Activated T-helper 2 cell treated with anti-CD3 and anti-CD28 coated beads, Interferon-gamma antibody, Interleukin-2, Interleukin-4, amounts not matched to agents 10 μg/mL and 5 μg/mL and 100 μg/mL, durations not matched to agents 14 hours and 24 hours and 36 hours (primary cell): ENCODE results near the gene SPDYE1. TPM values are rescaled to one million over a fixed set of nuclear protein-coding genes. Genes with fewer than 3 reads are reported as not detected.
"Not testable (repeated sequence)": the region's sequence is repeated elsewhere in the genome, so short reads cannot be mapped to it uniquely, and the experiment has no call there.

Experiments
- DNase-seq: peaks from one replicate; pipeline ENCODE4 v3.0.0; 2021; ENCODE audit warnings: low spot score
- H3K27ac Mint-ChIP-seq: one replicate; pipeline ENCODE4 v1.8.0; 2021; ENCODE audit warnings: mixed read lengths
- H3K27me3 Mint-ChIP-seq: one replicate; pipeline ENCODE4 v1.8.0; 2021; ENCODE audit warnings: low read depth, mixed read lengths
- H3K36me3 Mint-ChIP-seq: one replicate; pipeline ENCODE4 v1.8.0; 2021; ENCODE audit warnings: low read depth, mixed read lengths
- H3K4me1 Mint-ChIP-seq: one replicate; pipeline ENCODE4 v1.8.0; 2021; ENCODE audit warnings: low read depth, mixed read lengths
- H3K4me3 Mint-ChIP-seq: one replicate; pipeline ENCODE4 v1.8.0; 2021; ENCODE audit warnings: low read depth, mild to moderate bottlenecking, moderate library complexity, mixed read lengths
- H3K9me3 Mint-ChIP-seq: one replicate; pipeline ENCODE4 v1.8.0; 2021; ENCODE audit warnings: mixed read lengths
- intact Hi-C: fragments of 100-400 bp; cut with micrococcal nuclease; formaldehyde crosslinking; loops from one replicate; pipeline ENCODE4 v1.15.1; 2023
- total RNA-seq: library from RNA; stranded (reverse); gene quantifications from 2 replicates; pipeline ENCODE4 v1.2.3, GENCODE V29; 2022

SPDYE1 gene
- total RNA-seq, 1 donor from 2014 or later, result not detected

DNA sequence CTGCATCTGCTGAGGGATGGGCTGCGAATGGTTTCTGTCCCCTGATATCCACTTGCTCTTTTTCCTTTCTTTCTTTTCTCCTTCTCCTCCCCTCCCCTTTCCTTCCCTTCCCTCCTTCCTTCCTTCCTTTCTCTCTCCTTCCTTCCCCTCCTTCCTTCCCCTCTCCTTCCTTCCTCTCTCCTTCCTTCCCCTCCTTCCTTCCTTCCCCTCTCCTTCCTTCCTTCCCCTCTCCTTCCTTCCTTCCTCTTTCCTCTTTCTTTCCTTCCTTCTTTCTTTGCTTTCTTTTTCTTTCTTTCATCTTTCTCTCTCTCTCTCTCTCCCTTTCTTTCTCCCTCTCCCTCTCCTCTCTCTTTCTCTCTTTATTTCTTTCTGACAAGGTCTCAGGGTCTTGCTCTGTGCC is 20.2 kb upstream of the SPDYE1 start:
- no peak overlapping the region for H3K27ac Mint-ChIP-seq
- no peaks in the 10 kb centered on the region for H3K9me3 Mint-ChIP-seq
- DNase-seq, result no peak
- intact Hi-C loops, result no loop called here
- no peaks in the 10 kb centered on the region for H3K4me1 Mint-ChIP-seq
- peaks cover 3% of the 10 kb centered on the region for H3K36me3 Mint-ChIP-seq
- H3K27me3 Mint-ChIP-seq, result no peaks in the 10 kb centered on the region
- no peak overlapping the region for H3K4me3 Mint-ChIP-seq

- H3K9me3 Mint-ChIP-seq, H3K4me1 Mint-ChIP-seq, H3K27me3 Mint-ChIP-seq, H3K4me3 Mint-ChIP-seq, intact Hi-C loops, H3K36me3 Mint-ChIP-seq, DNase-seq, H3K27ac Mint-ChIP-seq: not testable (repeated sequence)
Measured at GRCh38 chr7:43978102-43978501, 19.6 kb upstream of the SPDYE1 start.

DNA sequence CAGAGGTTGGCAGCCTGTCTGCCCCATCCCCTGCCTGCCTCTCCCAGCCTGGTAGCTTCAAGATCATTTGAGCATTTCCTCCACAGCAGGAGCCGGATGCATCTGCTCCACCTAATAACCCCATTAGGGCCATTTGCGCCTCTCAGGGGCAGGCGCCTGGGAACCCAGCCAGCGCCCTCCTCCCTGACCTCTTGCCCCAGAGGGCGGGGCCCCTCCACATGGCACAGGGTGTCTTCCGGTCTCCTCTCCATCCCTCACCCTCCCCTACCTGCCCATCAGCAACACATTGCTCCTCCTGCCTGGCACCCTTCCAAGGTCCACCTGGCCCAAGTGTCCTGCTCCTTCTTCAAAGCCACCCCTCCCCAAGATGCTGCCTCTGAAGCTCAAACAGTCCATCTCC is 14.8 kb upstream of the SPDYE1 start:
- intact Hi-C loops, H3K27me3 Mint-ChIP-seq, H3K4me1 Mint-ChIP-seq, H3K9me3 Mint-ChIP-seq, DNase-seq, H3K27ac Mint-ChIP-seq, H3K36me3 Mint-ChIP-seq, H3K4me3 Mint-ChIP-seq: not testable (repeated sequence)

DNA sequence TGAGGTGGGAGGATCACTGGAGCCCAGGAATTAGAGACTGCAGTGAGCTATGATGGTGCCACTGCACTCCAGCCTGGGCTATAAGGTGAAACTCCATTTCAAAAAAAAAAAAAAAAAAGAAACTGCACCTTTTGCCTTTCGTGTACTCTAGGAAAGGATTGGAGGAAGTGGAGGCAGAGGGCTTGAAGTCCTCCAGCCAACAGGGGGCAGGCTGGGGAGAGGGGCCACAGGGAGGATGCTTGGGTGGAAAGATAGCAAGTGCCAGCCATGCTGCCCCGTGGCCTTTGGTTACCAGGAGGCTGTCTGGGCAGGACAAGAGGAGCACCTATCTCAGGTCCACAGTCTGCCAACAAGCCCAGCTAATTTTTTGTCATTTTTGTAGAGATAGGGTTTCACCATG is 14.0 kb upstream of the SPDYE1 start:
- H3K9me3 Mint-ChIP-seq, H3K4me3 Mint-ChIP-seq, H3K36me3 Mint-ChIP-seq, H3K27ac Mint-ChIP-seq, H3K27me3 Mint-ChIP-seq, H3K4me1 Mint-ChIP-seq, DNase-seq, intact Hi-C loops: not testable (repeated sequence)

- H3K36me3 Mint-ChIP-seq, H3K4me1 Mint-ChIP-seq, H3K9me3 Mint-ChIP-seq, H3K27me3 Mint-ChIP-seq, H3K4me3 Mint-ChIP-seq, intact Hi-C loops, H3K27ac Mint-ChIP-seq: not testable (repeated sequence)
- DNase-seq, result peak; percentile 15
Measured at GRCh38 chr7:43985904-43986864, 11.5 kb upstream of the SPDYE1 start.

GRCh38 chr7:43987476-43987875 is 10.2 kb upstream of the SPDYE1 start:
- intact Hi-C loops, DNase-seq, H3K4me3 Mint-ChIP-seq, H3K27ac Mint-ChIP-seq, H3K4me1 Mint-ChIP-seq, H3K9me3 Mint-ChIP-seq, H3K27me3 Mint-ChIP-seq, H3K36me3 Mint-ChIP-seq: not testable (repeated sequence)

DNA sequence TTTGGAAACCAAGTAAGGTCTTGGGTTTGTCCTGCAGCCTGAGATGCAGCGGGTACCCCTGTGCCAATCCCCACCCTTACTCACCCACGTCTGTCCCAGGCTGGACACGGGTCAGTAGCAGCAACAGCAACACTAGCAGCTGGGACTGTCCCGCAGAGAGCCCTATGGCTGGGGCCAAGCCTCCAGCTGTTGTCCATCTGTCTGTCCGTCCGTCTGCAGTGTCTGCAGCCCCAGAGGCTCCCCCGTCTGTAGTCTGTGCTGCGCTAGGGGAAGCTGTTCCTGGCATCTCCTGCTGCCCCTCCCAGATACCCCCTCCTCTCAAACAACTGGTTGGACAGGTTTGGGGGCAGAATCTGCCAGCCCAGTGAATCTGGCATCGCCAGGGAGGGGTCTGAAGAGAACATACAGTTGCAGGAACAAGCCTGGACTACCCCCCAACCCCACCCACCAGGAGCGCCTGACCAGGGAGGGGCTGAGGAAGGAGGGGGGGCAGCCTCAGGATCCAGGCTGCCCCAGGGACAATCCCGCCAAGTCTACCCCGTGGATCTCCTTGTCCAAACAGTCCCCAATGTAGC is 7.6 kb upstream of the SPDYE1 start:
- H3K36me3 Mint-ChIP-seq, H3K4me3 Mint-ChIP-seq, H3K9me3 Mint-ChIP-seq, H3K27ac Mint-ChIP-seq, H3K4me1 Mint-ChIP-seq, intact Hi-C loops, DNase-seq, H3K27me3 Mint-ChIP-seq: not testable (repeated sequence)

- DNase-seq, H3K4me3 Mint-ChIP-seq, H3K36me3 Mint-ChIP-seq, H3K27ac Mint-ChIP-seq, H3K27me3 Mint-ChIP-seq, intact Hi-C loops, H3K9me3 Mint-ChIP-seq, H3K4me1 Mint-ChIP-seq: not testable (repeated sequence)
Measured at GRCh38 chr7:43990829-43991228, 6.9 kb upstream of the SPDYE1 start.

DNA sequence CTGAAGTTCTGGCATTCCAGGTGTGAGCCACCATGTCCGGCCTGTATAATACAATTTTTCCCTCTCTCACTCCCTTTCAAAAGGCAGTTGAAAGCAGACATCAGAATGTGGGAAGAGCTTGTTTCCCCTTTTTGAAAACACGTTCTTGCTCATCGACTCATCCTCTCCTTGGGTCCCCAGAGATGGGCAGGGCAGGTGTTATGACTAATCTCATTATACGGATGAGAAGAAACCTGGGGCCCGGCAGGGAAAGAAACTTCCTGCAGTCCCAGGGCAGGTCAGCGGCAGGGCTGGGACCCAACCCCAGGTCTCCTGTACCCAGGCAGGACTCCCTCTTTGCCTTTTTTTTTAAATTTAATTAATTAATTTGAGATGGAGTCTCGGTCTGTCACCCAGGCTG is 4.8 kb upstream of the SPDYE1 start:
- intact Hi-C loops, H3K9me3 Mint-ChIP-seq, H3K27ac Mint-ChIP-seq, H3K4me3 Mint-ChIP-seq, H3K27me3 Mint-ChIP-seq, H3K4me1 Mint-ChIP-seq, H3K36me3 Mint-ChIP-seq, DNase-seq: not testable (repeated sequence)

- H3K4me1 Mint-ChIP-seq, DNase-seq, H3K27ac Mint-ChIP-seq, intact Hi-C loops, H3K9me3 Mint-ChIP-seq, H3K36me3 Mint-ChIP-seq, H3K27me3 Mint-ChIP-seq, H3K4me3 Mint-ChIP-seq: not testable (repeated sequence)
Measured at GRCh38 chr7:43994681-43995080, 3.0 kb upstream of the SPDYE1 start.

- H3K4me1 Mint-ChIP-seq, H3K9me3 Mint-ChIP-seq, DNase-seq, H3K4me3 Mint-ChIP-seq, H3K27me3 Mint-ChIP-seq, H3K27ac Mint-ChIP-seq, intact Hi-C loops: not testable (repeated sequence)
- peaks cover 15% of the 10 kb centered on the region for H3K36me3 Mint-ChIP-seq
Measured at GRCh38 chr7:44012081-44012480, 14.4 kb downstream of the SPDYE1 start.

GRCh38 chr7:44015090-44015489 is 17.4 kb downstream of the SPDYE1 start:
- DNase-seq, H3K27me3 Mint-ChIP-seq, H3K4me3 Mint-ChIP-seq, H3K27ac Mint-ChIP-seq, intact Hi-C loops, H3K4me1 Mint-ChIP-seq, H3K36me3 Mint-ChIP-seq, H3K9me3 Mint-ChIP-seq: not testable (repeated sequence)
